Measurements from ENCODE around the gene VPREB1.
"Not testable (repeated sequence)": the region's sequence is repeated elsewhere in the genome, so short reads cannot be mapped to it uniquely, and the experiment has no call there.

VPREB1 gene

DNA sequence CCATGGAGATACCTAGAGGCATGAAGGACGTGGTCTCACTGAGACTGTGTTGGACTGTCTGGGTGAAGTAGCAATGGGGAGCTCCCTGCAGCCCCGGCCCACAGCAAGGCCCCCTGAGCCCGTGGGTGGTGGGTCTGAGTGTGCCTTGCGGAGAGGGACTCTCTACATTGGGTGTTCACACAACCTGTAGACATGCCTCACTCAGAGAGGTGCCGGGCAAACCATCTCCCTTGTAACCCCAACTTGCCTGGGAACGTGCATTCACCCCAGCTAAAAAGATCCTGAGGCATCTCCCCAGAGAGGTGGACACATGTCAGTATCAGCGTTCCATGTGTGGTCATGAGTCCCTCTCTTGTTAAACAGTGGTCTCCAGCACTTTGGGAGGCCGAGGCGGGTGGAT, 2.1 kb downstream of the VPREB1 start:
- DNase-seq (ENCODE audit: low read depth) = no peak

GRCh38 chr22:22248878-22249277, 4.3 kb downstream of the VPREB1 start:
- no peak for DNase-seq (ENCODE audit: low read depth)

- not testable (repeated sequence) for DNase-seq (ENCODE audit: low read depth)
These were observed 6.1 kb downstream of the VPREB1 start for GRCh38 chr22:22250651-22251050.

- not testable (repeated sequence) for DNase-seq (ENCODE audit: low read depth)
These were observed 11.5 kb downstream of the VPREB1 start for GRCh38 chr22:22256133-22256532.

- DNase-seq (ENCODE audit: low read depth) = not testable (repeated sequence)
These were observed 14.2 kb downstream of the VPREB1 start for GRCh38 chr22:22258597-22259415.

DNA sequence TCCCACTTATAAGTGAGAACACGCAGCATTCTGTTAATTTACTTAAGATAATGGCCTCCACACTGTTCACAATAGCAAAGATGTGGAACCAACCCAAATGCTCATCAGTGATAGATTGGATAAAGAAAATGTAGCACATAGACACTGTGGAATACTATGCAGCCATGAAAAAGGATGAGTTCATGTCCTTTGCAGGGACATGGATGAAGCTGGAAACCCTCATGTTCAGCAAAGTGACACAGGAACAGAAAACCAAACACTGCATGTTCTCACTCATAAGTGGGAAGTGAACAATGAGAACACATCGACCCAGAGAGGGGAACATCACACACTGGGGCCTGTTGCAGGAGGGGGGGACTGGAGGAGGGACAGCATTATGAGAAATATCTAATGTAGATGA, 15.6 kb downstream of the VPREB1 start:
- DNase-seq (ENCODE audit: low read depth) = not testable (repeated sequence)

- DNase-seq (ENCODE audit: low read depth) = not testable (repeated sequence)
These were observed 16.0 kb downstream of the VPREB1 start for GRCh38 chr22:22260586-22260985.

DNA sequence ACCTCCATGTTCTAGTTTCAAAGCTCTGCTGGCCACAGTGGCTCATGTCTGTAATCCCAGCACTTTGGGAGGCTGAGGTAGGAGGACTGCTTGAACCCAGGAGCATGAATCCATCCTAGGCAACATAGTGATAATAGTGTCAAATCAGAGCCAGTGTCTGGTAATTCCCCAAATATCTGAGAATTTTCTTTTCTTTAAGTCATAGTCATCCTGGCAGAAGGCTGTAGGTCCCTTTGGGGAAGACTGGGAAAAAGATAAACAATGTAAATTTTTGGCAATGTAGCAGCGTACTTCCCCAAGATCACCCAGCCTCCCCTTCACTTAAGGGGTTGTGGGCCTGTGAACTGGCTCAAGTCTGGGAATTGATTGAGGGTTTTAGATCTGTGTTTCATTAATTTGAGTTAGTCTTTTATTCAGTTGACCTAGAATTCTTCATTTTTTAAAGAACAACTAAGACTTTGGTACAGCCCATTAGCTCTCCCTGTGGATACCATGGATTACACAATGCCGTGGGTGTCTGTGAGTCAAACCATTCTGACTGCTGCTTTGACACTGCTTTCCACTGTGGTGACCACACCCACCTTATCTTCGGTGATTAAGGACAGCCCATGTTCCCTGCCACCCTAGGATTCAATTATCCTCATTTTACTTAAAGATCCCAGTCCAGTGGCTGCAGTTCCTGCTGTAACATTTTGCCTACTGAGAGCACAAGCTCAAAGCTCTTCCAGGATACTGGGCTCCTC, 17.9 kb downstream of the VPREB1 start:
- peak; percentile 29 for DNase-seq (ENCODE audit: low read depth)

- not testable (repeated sequence) for DNase-seq (ENCODE audit: low read depth)
These were observed 19.2 kb downstream of the VPREB1 start for GRCh38 chr22:22263823-22264222.

DNA sequence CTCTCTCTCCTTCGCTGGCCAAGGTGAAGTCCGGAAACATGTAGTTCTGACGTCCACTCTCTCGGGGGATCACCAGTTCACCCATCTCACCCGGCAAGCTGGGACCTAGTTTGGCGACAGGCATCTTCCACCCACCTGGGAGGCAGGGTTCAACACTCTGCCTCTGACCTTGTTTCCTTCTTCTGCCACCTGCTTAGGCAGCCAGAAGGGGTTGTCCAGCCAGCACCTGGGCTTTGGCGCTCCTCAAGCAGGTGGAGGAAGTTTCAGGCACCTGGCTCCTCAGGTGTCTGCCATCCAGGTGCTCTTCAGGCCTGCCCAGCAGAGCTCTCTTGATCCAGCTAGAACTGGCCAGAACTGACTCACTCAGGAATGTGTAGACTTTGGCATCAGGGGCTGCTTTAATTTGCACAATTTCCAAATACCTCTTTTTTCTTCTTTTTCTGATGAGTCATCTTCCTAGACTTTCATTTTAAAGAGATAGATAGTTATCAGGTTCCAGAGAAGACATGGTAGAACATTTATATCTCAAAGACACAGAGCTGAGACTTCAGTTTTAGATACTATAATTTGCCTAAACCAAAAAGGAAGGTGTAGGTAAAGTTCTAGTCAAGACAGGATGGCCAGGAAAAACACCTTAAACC, 25.6 kb downstream of the VPREB1 start:
- DNase-seq (ENCODE audit: low read depth) = not testable (repeated sequence)

DNA sequence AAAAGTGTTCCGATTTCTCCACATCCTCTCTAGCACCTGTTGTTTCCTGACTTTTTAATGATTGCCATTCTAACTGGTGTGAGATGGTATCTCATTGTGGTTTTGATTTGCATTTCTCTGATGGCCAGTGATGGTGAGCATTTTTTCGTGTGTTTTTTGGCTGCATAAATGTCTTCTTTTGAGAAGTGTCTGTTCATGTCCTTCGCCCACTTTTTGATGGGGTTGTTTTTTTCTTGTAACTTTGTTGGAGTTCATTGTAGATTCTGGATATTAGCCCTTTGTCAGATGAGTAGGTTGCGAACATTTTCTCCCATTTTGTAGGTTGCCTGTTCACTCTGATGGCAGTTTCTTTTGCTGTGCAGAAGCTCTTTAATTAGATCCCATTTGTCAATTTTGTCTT, 32.8 kb downstream of the VPREB1 start:
- DNase-seq (ENCODE audit: low read depth) = not testable (repeated sequence)

- DNase-seq (ENCODE audit: low read depth) = not testable (repeated sequence)
These were observed 40.6 kb downstream of the VPREB1 start for GRCh38 chr22:22284962-22285756.

DNA sequence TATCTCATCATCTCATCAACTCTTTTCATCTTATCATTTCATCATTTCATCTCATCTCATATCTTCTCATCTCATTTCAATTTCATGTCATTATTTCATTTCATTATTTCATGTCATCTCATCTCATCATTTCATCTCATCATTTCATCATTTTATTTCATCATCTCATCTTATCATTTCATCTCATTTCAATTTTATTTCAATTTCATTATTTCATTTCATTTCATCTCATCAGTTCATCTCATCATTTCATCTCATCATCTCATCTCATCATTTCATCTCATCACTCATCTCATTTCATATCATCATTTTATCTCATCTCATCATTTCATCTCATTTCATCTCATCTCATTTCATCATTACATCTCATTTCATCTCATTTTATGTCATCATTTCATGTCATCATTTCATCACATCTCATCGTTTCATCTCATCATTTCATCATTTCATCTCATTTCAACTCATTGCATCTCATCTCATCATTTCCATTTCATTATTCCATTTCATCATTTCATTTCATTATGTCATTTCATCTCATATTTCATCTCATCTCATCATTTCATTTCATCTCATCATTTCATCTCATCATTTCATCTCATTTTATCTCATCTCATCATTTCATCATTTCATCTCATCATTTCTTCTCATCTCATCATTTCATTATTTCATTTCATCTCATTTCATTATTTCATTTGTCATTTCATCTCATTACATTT, 42.0 kb downstream of the VPREB1 start:
- not testable (repeated sequence) for DNase-seq (ENCODE audit: low read depth)

DNA sequence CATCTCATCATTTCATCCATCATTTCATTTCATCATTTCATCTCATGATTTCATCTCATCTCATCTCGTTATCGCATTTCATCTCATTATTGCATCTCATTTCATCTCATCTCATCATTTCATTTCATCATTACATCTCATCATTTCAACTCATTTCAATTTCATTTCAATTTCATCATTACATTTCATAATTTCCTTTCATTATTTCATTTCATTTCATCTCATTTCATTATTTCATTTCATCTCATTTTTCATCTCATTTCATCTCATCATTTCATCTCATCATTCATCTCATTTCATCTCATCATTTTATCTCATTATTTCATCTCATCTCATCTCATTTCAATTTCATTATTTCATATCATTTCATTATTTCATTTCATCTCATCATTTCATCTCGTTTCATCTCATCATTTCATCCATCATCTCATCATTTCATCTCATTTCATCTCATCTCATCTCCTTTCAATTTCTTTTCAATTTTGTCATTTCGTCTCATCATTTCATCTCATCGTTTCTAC, 42.6 kb downstream of the VPREB1 start:
- DNase-seq (ENCODE audit: low read depth) = not testable (repeated sequence)

- DNase-seq (ENCODE audit: low read depth) = not testable (repeated sequence)
These were observed 45.1 kb downstream of the VPREB1 start for GRCh38 chr22:22289666-22290065.

DNA sequence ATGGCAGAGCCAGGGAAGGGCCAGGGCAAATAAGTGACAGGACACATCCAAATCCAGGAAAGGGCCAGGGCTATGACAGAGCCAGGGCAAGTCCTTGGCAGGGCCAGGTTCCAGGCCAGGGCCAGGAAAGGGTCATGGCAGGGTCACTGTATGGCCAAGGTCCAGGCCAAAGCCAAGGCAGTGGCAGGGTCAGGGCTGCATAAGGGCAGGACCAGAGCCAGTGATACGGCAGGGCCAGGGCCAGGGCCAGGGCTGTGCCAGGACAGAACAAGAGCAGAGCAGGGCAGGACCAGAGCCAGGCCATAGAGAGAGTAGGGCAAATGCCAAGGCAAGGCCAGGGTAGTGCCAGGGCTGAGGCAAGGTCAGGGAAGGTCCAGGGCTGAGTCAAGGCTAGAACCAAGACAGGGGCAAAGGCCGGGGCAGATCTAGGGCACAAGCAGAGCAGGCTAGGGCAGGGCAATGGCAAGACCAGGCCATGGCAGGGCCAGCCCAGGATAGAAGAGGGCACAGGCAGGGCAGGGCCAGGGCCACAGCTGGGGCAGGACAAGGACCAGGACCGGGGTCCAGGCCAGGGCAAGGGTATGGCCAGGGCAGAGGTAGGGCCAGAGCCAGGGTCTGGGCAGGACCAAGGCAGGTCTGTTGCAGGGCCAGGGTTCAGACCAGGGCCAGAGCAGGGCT, 46.7 kb downstream of the VPREB1 start:
- DNase-seq (ENCODE audit: low read depth) = not testable (repeated sequence)

DNA sequence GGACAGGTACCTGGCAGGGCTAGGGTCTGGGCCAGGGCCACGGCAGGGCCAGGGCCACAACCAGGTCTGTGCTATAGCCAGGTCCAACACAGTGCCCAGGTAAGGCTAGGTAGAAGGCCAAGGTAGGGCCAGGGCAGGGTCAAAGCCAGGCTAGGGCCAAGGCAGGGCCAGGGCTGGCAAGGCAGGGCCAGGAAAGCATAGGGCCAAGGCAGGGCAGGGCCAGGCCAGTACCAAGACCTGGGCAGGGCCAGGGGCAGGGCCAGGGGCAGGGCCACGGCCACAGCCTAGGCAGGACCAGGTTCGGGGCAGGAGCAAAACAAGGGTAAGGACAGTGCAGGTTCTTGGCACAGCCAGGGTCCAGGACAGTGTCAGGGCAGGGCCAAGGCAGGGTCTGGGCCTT, 48.1 kb downstream of the VPREB1 start:
- DNase-seq (ENCODE audit: low read depth) = not testable (repeated sequence)

GRCh38 chr22:22293436-22293835, 48.9 kb downstream of the VPREB1 start:
- not testable (repeated sequence) for DNase-seq (ENCODE audit: low read depth)

GRCh38 chr22:22294641-22295040, 50.1 kb downstream of the VPREB1 start:
- DNase-seq (ENCODE audit: low read depth) = not testable (repeated sequence)
